Stimulated activated CD8-positive, alpha-beta memory T cell treated with anti-CD3 and anti-CD28 coated beads, Interleukin-4, amount 100 ng/mL, for 4 hours (primary cell): ENCODE results near the gene ZNF45.
"Not testable (repeated sequence)": the region's sequence is repeated elsewhere in the genome, so short reads cannot be mapped to it uniquely, and the experiment has no call there.

ENCODE experiments used
- DNase-seq, 2 donors: peaks; one replicate each; pipeline ENCODE4 v3.0.0-alpha.2; 2020; ENCODE audit warnings: low read depth in 2 of 2, low spot score in 1 of 2

The ZNF45 gene

DNA sequence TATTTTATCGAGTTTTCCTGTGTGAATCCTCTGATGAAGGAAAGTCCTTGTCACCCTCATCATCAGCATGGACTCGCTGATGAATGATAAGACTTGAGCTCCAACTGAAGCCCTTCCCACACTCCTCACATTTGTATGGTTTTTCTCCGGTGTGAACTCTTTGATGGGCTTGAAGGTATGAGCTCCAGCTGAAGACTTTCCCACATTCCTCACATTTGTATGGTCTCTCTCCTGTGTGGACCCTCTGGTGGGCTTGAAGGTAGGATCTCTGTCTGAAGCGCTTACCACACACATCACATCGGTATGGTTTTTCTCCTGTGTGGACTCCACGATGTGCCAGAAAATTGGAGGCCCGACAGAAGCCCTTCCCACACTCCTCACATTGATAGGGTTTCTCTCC is 21.7 kb downstream of the ZNF45 start:
- DNase-seq = no peak

DNA sequence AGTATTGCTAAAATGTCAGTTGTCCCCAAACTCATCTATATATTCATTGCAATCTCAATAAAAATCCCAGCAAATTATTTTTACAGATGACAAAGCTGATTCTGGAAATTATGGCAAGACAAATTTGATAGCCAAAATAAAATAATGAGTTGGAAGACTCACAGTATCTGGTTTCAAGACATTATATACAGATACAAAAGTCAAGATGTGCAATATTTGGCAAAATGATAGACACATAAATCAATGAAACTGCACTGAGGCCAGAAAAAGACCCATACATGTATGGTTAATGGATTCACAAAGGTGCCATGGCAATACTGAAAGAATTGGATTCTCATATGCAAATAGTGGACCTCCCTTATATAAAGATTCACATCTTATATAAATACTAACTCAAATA is 24.2 kb downstream of the ZNF45 start:
- DNase-seq = no peak

DNA sequence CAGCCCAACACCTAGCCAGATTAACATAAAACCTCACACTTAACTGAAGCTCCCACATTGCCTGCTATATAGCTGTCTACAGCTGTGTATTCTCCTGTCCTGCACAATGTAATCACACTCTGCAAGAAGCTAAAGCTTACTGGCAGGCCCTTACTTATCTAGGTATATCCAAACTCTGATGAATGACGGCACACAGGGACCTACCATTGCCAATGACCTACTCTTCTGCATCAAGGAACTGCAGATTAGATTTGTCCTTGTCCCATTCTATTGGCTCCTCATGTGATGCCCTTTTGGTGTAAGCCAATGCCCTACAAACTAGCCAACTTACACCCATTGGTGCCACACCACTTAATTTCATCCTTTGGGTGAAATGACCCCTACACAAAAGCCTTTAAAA is 26.4 kb downstream of the ZNF45 start:
- no peak for DNase-seq

DNA sequence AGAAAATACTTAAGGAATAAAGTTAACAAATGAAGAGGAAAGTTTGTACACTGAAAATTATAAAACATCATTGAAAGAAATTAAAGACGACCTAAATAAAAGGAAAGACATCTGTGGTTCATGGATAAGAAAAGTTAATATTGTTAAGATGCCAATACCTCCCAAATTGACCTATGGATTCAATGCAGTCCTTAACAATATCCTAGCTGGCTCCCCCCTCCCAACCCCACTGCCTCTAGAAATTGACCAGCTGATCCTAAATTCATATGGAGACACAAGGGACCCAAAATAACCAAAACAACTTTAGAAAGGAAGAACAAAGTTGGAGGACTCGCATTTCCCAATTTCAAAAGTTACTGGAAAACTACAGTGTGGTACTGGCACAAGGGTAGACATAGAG is 28.3 kb downstream of the ZNF45 start:
- DNase-seq = no peak

DNA sequence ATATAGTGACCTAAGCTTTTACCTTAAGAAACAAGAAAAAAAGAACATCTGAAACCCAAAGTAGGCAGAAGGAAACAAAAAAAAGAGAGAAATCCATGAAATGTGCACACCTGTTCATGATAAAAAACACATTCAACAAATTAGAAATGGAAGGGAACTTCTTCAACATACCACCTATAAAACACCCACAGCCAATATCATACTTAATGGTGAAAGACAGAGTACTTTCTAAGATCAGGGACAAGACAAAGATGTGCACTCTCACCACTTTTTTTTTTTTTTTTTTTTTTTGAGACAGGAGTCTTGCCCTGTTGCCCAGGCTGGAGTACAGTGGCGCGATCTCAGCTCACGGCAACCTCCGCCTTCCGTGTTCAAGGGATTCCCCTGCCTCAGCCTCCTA is 29.2 kb downstream of the ZNF45 start:
- DNase-seq = no peak

DNA sequence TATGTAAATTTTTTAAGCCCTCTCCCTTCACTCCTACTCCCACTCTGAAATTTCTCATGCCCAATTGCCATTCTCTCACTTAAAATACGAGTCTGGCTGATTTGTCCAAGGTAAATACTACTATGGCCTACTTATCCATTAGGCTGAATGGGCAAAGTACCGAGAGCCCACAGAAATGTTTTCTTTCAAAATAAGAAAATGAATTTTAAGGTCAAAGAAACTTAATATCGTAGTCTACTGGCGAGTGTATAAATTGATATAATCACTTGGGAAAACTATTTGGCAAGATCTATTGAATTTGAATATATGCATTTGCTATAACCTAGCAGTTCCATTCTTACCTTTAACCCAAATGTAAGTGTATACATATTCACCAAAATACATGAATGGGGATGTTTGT is 32.7 kb downstream of the ZNF45 start:
- DNase-seq = no peak

DNA sequence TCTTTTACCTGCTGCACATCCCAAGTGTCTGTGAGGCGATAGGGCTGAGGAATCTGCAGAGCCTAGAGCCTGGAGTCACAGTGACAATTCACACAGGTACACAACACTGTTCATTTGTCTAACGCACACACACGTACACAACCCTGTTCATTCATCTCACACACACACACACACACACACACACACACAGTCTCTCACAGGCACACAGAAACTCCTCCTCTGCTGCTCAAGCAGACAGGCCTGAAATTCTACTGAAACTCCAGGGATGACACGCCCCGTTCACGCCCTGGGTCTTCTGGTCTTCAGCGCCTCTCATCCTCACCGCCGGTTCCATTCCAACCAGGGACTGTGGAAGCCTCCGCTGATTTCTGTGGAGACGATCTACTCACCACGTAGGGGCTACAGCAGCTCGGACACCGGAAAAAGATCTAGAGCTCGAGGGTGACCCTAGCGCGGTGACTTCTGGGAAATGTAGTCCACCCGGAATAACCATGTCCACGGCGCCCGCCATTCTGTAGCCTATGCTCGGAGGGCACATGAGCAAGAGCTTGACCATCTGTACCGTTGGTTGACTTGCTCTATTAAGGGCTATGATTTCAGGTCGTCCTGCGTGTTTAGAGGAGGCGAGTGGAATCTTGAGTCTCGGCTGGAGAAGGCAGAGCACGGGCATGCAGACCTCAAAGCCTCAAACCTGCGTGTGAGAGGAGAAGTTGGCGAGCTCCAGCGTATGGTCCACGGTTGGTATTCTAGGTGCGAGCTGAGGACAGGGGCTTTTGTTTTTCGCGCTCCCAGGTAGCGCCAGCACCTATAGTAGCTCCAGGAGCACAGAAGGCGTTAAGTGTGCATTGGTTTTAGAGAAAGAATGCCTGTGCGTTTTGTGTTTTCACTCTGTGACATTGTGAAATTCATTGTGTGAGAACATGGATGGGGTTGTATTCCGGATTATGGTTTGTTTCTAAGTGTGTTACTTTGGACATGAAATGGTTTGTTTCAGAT is 33.4 kb downstream of the ZNF45 start:
- DNase-seq = peak; percentile 23 to 24

DNA sequence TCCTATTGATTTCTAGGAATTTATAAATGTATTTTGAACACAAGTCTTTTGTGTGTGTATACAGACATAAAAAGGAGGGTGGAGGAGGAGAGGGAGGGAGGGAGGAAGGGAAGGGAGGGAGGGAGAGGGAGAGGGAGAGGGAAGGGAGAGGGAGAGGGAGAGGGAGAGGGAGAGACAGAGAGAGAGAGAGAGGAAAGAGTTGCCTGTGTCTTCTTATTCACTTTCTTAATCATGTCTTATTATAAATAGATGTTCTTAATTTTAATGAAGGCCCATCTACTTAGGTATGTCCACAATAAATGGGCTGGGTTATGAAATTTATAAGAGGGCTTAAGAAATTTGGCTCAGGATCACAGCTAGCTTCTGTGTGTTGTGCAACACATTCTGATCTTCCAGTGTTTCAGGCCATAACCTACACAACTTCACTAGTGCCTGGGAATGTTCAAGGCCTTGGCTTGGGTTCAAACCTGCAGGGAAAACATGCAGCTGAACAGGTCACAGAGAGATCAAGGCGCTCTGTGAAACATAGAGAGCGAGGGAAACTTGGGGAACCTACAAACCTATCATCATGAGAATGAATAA is 39.3 kb downstream of the ZNF45 start:
- DNase-seq = no peak

DNA sequence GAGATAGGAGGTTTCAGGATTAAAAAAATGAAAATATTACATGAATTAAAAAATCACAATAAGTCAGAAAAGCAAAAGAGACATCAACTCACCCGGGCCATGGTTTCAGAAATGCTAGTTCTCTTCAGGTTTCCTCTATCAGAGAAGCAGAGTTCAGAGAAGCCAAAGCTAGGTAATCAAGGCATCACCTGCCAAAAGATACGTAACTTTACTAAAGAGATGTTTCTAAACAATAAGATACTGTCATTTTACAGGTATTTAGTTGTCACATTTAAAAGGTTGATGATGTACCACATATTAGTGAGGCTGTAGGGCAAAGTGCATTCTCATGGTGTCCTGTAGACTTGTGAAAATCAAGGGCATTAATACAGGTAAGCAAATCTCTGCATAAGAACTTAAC is 51.2 kb downstream of the ZNF45 start, which contains the start of gene ZNF404:
Gene ZNF404 (minus strand): TSS at position 101 of the 400 bp plus-strand sequence.
- no peak for DNase-seq

DNA sequence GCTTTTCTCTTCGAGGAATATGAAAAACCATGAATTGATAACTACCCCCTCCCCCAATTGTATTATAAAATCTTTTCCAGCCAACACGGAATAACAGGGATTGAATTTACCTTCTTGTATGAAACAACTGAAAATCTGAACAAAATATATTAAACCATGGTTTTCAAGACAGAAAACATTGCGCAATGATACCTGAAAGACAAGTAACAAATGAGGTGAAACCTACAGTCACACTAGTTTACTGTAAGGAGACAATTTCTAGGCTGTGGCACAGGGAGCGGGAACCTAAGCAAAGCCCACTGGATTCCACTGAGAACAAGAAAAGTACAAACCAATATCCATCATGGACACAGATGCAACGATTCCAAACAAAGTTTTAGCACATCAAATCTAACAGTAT is 54.6 kb downstream of the ZNF45 start:
- no peak for DNase-seq

DNA sequence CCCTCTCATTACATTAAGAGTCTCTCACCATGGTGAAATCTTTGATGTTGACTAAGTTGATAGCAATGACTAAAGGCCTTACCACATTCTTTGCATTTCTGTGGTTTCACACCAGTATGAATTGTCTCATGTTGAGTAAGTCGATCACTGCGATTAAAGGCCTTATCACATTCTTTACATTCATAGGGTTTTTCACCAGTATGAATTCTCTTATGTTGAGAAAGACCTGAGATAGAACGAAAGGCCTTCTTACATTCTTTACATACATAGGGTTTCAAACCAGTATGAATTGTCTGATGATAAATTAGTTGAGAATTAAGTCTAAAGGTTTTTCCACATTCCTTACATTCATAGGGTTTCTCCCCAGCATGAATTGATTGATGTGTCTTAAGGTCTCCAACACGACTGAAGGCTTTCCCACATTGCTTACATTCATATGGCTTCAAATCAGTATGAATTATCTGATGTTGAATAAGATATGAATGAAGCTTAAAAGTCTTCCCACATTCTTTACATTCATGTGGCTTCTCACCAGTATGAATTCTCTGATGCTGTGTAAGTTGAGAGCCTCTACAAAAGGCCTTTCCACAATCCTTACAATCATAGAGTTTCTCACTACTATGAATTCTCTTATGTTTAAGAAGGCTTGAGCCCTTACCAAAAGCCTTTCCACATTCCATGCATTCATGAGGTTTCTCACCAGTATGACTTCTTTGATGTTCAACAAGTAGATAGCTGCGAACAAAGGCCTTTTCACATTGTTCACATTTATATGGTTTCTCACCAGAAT is 62.3 kb downstream of the ZNF45 start:
- DNase-seq = no peak

DNA sequence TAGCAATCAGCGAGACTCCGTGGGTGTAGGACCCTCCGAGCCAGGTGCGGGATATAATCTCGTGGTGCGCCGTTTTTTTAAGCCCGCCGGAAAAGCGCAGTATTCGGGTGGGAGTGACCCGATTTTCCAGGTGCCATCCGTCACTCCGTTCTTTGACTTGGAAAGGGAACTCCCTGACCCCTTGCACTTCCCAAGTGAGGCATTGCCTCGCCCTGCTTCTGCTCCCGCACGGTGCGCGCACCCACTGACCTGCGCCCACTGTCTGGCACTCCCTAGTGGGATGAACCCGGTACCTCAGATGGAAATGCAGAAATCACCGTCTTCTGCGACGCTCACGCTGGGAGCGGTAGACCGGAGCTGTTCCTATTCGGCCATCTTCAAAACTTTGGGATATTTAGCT is 68.2 kb downstream of the ZNF45 start:
- not testable (repeated sequence) for DNase-seq
